IMR-90 (cell line): ENCODE measurements around the gene NFAT5. TPM values are rescaled to one million over a fixed set of nuclear protein-coding genes. Genes with fewer than 3 reads are reported as not detected.

Experiments
- ATAC-seq: fragments of 200-7000 bp; cut with Tn5 transposase; 2 replicates; pipeline ENCODE4 v1.9.1; 2020; ENCODE audit warnings: low read depth, mild to moderate bottlenecking, moderate library complexity
- BruUV-seq: library from RNA; stranded (reverse); fragments of 400-500 nt; replicated peaks from 2 replicates; lab custom pipeline; 2021; lab: Mats Ljungman, UMichigan
- CTCF ChIA-PET: fragments of 300-600 bp; formaldehyde crosslinking; extraction: SDS; loops from one replicate; lab custom pipeline; 2021; ENCODE audit warnings: antibody characterized with exemption; lab: Yijun Ruan, JAX
- POLR2A ChIA-PET: fragments of 300-600 bp; sonication (Branson Sonifier 250); formaldehyde crosslinking; loops from one replicate; lab custom pipeline; 2022; ENCODE audit warnings: antibody characterized with exemption; ENCODE audit not compliant: unreplicated experiment; lab: Charles Lee
- DNase-seq: peaks from one replicate; pipeline ENCODE4 v3.0.0; 2013
- H2AFZ ChIP-seq: replicated peaks from 2 replicates; pipeline ENCODE3; 2013; ENCODE audit warnings: low read length, mild to moderate bottlenecking; ENCODE audit not compliant: poor library complexity
- H2AK5ac ChIP-seq: 2 replicates; pipeline ENCODE4 v1.6.1; 2013; ENCODE audit warnings: low read depth, low read length, inconsistent platforms
- H2AK9ac ChIP-seq: replicated peaks from 2 replicates; pipeline ENCODE3; 2013; ENCODE audit warnings: mild to moderate bottlenecking, low read depth, low read length, moderate library complexity; ENCODE audit not compliant: poor library complexity
- H2BK120ac ChIP-seq: 2 replicates; pipeline ENCODE4 v1.6.1; 2013; ENCODE audit warnings: low read depth, low read length, inconsistent platforms
- H2BK15ac ChIP-seq: 3 replicates; pipeline ENCODE4 v1.6.1; 2013; ENCODE audit warnings: low read depth, low read length, inconsistent platforms
- H2BK20ac ChIP-seq: 2 replicates; pipeline ENCODE4 v1.6.1; 2013; ENCODE audit warnings: low read depth, mild to moderate bottlenecking, inconsistent platforms, low read length, moderate library complexity
- H2BK5ac ChIP-seq: 2 replicates; pipeline ENCODE4 v1.6.1; 2013; ENCODE audit warnings: mild to moderate bottlenecking, low read depth, low read length, inconsistent platforms; ENCODE audit not compliant: poor library complexity, severe bottlenecking
- H3K14ac ChIP-seq: replicated peaks from 2 replicates; pipeline ENCODE4 v1.6.1; 2013; ENCODE audit warnings: low read depth, low read length, inconsistent platforms
- H3K18ac ChIP-seq: 2 replicates; pipeline ENCODE4 v1.6.1; 2013; ENCODE audit warnings: low read depth, low read length, control low read depth
- H3K23ac ChIP-seq: 2 replicates; pipeline ENCODE4 v1.6.1; 2013; ENCODE audit warnings: low read depth, low read length, inconsistent platforms
- H3K27ac ChIP-seq: 2 replicates; pipeline ENCODE4 v1.5.1; 2013; ENCODE audit warnings: mild to moderate bottlenecking, control low read depth, low read length; ENCODE audit not compliant: insufficient read depth
- H3K27me3 ChIP-seq: 2 replicates; pipeline ENCODE4 v1.6.1; 2013; ENCODE audit warnings: low read length; ENCODE audit not compliant: control insufficient read depth, insufficient read depth
- H3K36me3 ChIP-seq: 2 replicates; pipeline ENCODE4 v1.6.1; 2013; ENCODE audit warnings: low read length, mixed read lengths; ENCODE audit not compliant: control insufficient read depth, insufficient read depth
- H3K4ac ChIP-seq: 2 replicates; pipeline ENCODE4 v1.6.1; 2013; ENCODE audit warnings: low read depth, low read length, inconsistent platforms
- H3K4me1 ChIP-seq: 2 replicates; pipeline ENCODE4 v1.6.1; 2013; ENCODE audit warnings: low read length, mixed read lengths; ENCODE audit not compliant: control insufficient read depth, insufficient read depth
- H3K4me2 ChIP-seq: 2 replicates; pipeline ENCODE4 v1.6.1; 2013; ENCODE audit warnings: low read depth, mild to moderate bottlenecking, control low read depth, low read length, moderate library complexity
- H3K4me3 ChIP-seq: 2 replicates; pipeline ENCODE4 v1.5.1; 2013; ENCODE audit warnings: low read depth, mild to moderate bottlenecking, control low read depth, low read length, moderate library complexity; ENCODE audit not compliant: insufficient read depth
- H3K56ac ChIP-seq: 2 replicates; pipeline ENCODE4 v1.6.1; 2013; ENCODE audit warnings: low read length, inconsistent platforms; ENCODE audit not compliant: insufficient read depth; ENCODE audit errors: extremely low read depth
- H3K79me1 ChIP-seq, 2 experiments: 2 replicates each; pipeline ENCODE4 v1.6.1; 2013; ENCODE audit warnings: low read length in 2 of 2, inconsistent platforms in 1 of 2, low read depth in 1 of 2
- H3K9ac ChIP-seq: 2 replicates; pipeline ENCODE4 v1.6.1; 2013; ENCODE audit warnings: low read depth, low read length, control low read depth
- H3K9me1 ChIP-seq: 2 replicates; pipeline ENCODE4 v1.6.1; 2013; ENCODE audit warnings: low read length, inconsistent platforms; ENCODE audit not compliant: insufficient read depth
- H3K9me3 ChIP-seq: 2 replicates; pipeline ENCODE4 v1.6.1; 2013; ENCODE audit warnings: low read length; ENCODE audit not compliant: control insufficient read depth, insufficient read depth
- H4K20me1 ChIP-seq: 2 replicates; pipeline ENCODE4 v1.6.1; 2013; ENCODE audit warnings: low read length, inconsistent platforms; ENCODE audit not compliant: insufficient read depth
- H4K5ac ChIP-seq: 2 replicates; pipeline ENCODE4 v1.6.1; 2013; ENCODE audit warnings: mild to moderate bottlenecking, low read depth, low read length, control low read depth
- H4K8ac ChIP-seq, 2 experiments: 2 replicates each; pipeline ENCODE4 v1.6.1; 2013; ENCODE audit warnings: low read depth in 2 of 2, low read length in 2 of 2, control low read depth in 1 of 2, inconsistent platforms in 1 of 2
- H4K91ac ChIP-seq: 2 replicates; pipeline ENCODE4 v1.6.1; 2013; ENCODE audit warnings: low read depth, low read length, inconsistent platforms; ENCODE audit not compliant: insufficient read depth
- BHLHE40 ChIP-seq: fragments of 150-350 bp; IDR thresholded peaks from 2 replicates; pipeline ENCODE4 v1.6.1; 2016; ENCODE audit warnings: mild to moderate bottlenecking, low read depth, low read length
- CEBPB ChIP-seq: IDR thresholded peaks from 2 replicates; pipeline ENCODE4 v1.6.1; 2012; ENCODE audit warnings: low read depth, low read length, improper control_type of control experiment
- CTCF ChIP-seq: conservative IDR thresholded peaks from 2 replicates; pipeline ENCODE4 v1.5.1; 2012; ENCODE audit warnings: mild to moderate bottlenecking, low read depth, low read length, improper control_type of control experiment
- ELK1 ChIP-seq: fragments of 150-350 bp; IDR thresholded peaks from 2 replicates; pipeline ENCODE4 v1.6.1; 2016; ENCODE audit warnings: low read depth, mild to moderate bottlenecking, low read length, moderate library complexity, borderline replicate concordance
- MAFK ChIP-seq: IDR thresholded peaks from 2 replicates; pipeline ENCODE4 v1.6.1; 2012; ENCODE audit warnings: low read depth, low read length, improper control_type of control experiment
- MAZ ChIP-seq: IDR thresholded peaks from 2 replicates; pipeline ENCODE4 v1.6.1; 2012; ENCODE audit warnings: low read depth, mild to moderate bottlenecking, low read length, improper control_type of control experiment, moderate library complexity, borderline replicate concordance
- MXI1 ChIP-seq: IDR thresholded peaks from 2 replicates; pipeline ENCODE4 v1.6.1; 2012; ENCODE audit warnings: low read depth, mild to moderate bottlenecking, low read length, moderate library complexity, borderline replicate concordance
- NFE2L2 ChIP-seq: fragments of 150-350 bp; IDR thresholded peaks from 2 replicates; pipeline ENCODE4 v1.6.1; 2016; ENCODE audit warnings: low read depth, mild to moderate bottlenecking, low read length
- POLR2A ChIP-seq: IDR thresholded peaks from 2 replicates; pipeline ENCODE4 v1.6.1; 2012; ENCODE audit warnings: mild to moderate bottlenecking, low read depth, low read length
- RAD21 ChIP-seq: IDR thresholded peaks from 2 replicates; pipeline ENCODE4 v1.6.1; 2012; ENCODE audit warnings: low read length, improper control_type of control experiment
- RCOR1 ChIP-seq: IDR thresholded peaks from 2 replicates; pipeline ENCODE4 v1.6.1; 2012; ENCODE audit warnings: mild to moderate bottlenecking, low read length, improper control_type of control experiment; ENCODE audit not compliant: insufficient replicate concordance
- RFX5 ChIP-seq: IDR thresholded peaks from 2 replicates; pipeline ENCODE4 v1.8.0; 2012; ENCODE audit warnings: low read depth, mild to moderate bottlenecking, low read length, moderate library complexity
- SMC3 ChIP-seq: fragments of 150-350 bp; IDR thresholded peaks from 2 replicates; pipeline ENCODE4 v1.6.1; 2016; ENCODE audit warnings: low read depth, mild to moderate bottlenecking, antibody characterized with exemption, low read length, moderate library complexity
- USF2 ChIP-seq: fragments of 150-350 bp; IDR thresholded peaks from 2 replicates; pipeline ENCODE4 v1.6.1; 2017; ENCODE audit warnings: mild to moderate bottlenecking, antibody characterized with exemption, low read length, low read depth
- WGBS, 2 experiments: methylation state at CpG; one replicate each; pipeline versions ENCODE4 v1.1.5 to v1.1.7; 2013; ENCODE audit warnings: missing lambda C conversion rate in 2 of 2; ENCODE audit not compliant: insufficient read length in 1 of 2; ENCODE audit errors: extremely low coverage in 2 of 2; 5-methylcytosine and 5-hydroxymethylcytosine counted together
- dilution Hi-C: fragments of 300-500 bp; cut with HindIII; formaldehyde crosslinking; loops from one replicate; pipeline ENCODE4 v1.14.3; 2018; ENCODE audit warnings: low sequenced_read_pairs; ENCODE audit not compliant: unreplicated experiment
- in situ Hi-C: fragments of 300-500 bp; cut with MboI; formaldehyde crosslinking; loops from 3 replicates; pipeline ENCODE4 v1.14.3; 2019; ENCODE audit warnings: low sequenced_read_pairs, inconsistent platforms, mixed read lengths
- intact Hi-C: fragments of 100-400 bp; cut with micrococcal nuclease; formaldehyde crosslinking; loops from 2 replicates; pipeline ENCODE4 v1.10.0; 2022
- polyA plus RNA-seq, 3 experiments: library from polyadenylated mRNA; depleted of rRNA; stranded (reverse); fragments of >200 nt; gene quantifications; 2 replicates each; pipeline ENCODE4 v1.2.3, GENCODE V29; 2012; ENCODE audit warnings: low replicate concordance in 1 of 3
- total RNA-seq: library from RNA; depleted of rRNA; stranded (reverse); fragments of >200 nt; gene quantifications from 2 replicates; pipeline ENCODE4 v1.2.3, GENCODE V29; 2012

NFAT5 gene
- total and polyA plus RNA-seq, 2 of the 4 experiments (the other 2 are of a cell fraction) = 10.9 to 20.1 TPM

- ChIA-PET CTCF (no interaction called here), POLR2A (no interaction called here)
- TF ChIP-seq SMC3 (no peak), MAFK (no peak), MXI1 (no peak), CEBPB (no peak), RAD21 (no peak), RCOR1 (no peak), POLR2A (no peak), NFE2L2 (no peak), CTCF (no peak), ELK1 (no peak), BHLHE40 (no peak), RFX5 (no peak), USF2 (no peak), MAZ (no peak)
- Histone ChIP-seq H3K14ac (no peak overlapping the region), H2BK20ac (no peak overlapping the region), H4K20me1 (peaks cover 77% of the 10 kb centered on the region), H3K9ac (no peak overlapping the region), H2BK120ac (no peak overlapping the region), H4K8ac (no peak overlapping the region), H2BK5ac (no peak overlapping the region), H3K4me3 (no peak overlapping the region), H3K4me2 (no peak overlapping the region), H2AK9ac (no peak overlapping the region), H4K91ac (no peak overlapping the region), H3K79me1 (peaks cover 10 to 66% of the 10 kb centered on the region in 2 experiments), H3K4ac (no peak overlapping the region), H2BK15ac (no peak overlapping the region), H3K36me3 (peaks cover 18% of the 10 kb centered on the region), H3K23ac (no peak overlapping the region), H3K18ac (no peak overlapping the region), H3K9me1 (peaks cover 7% of the 10 kb centered on the region; the same call in 1 of the 2 replicates), H3K56ac (no peak overlapping the region), H2AFZ (no peak overlapping the region), H3K27ac (no peak overlapping the region), H4K5ac (no peak overlapping the region), H3K9me3 (no peaks in the 10 kb centered on the region; the same call in 1 of the 2 replicates), H3K4me1 (no peaks in the 10 kb centered on the region), H3K27me3 (no peaks in the 10 kb centered on the region), H2AK5ac (no peak overlapping the region)
- BruUV-seq = no TSS peak
- in situ Hi-C loops (no loop called here), dilution Hi-C loops (no loop called here), intact Hi-C loops (loop anchor here (10.0 kb wide), 1 partner anchor 115 kb away; no protein-coding TSS in a partner anchor)
- DNase-seq (no peak), ATAC-seq (no peak)
- WGBS, 2 experiments = no CpG with 5 or more reads among the region's 2 CpGs
Observed at GRCh38 chr16:69579783-69580481, 14.2 kb downstream of the NFAT5 start.
